A549 (cell line): ENCODE results near the gene REG3G.

Source experiments
- ESRRA ChIP-seq: fragments of 150-350 bp; IDR thresholded peaks from 2 replicates; pipeline ENCODE4 v1.6.1; 2014; ENCODE audit warnings: mild to moderate bottlenecking, low read length, borderline replicate concordance
- HDAC2 ChIP-seq: fragments of 200-600 bp; sonication (generic); IDR thresholded peaks from 2 replicates; pipeline ENCODE4 v1.6.1; 2016
- JUN ChIP-seq, 2 experiments: fragments of >200 bp; sonication (Bioruptor Twin); formaldehyde crosslinking; IDR thresholded peaks; 2 replicates in 1 of 2; 3 replicates in 1 of 2; pipeline ENCODE4 v1.6.1; 2016 to 2017
- MAFK ChIP-seq: fragments of 450-650 bp; IDR thresholded peaks from 2 replicates; pipeline ENCODE4 v1.6.1; 2014; ENCODE audit not compliant: partially characterized antibody
- MYC ChIP-seq: IDR thresholded peaks from 2 replicates; pipeline ENCODE4 v1.6.1; 2012; ENCODE audit warnings: mild to moderate bottlenecking, inconsistent platforms, low read length, improper control_type of control experiment, borderline replicate concordance
- POLR2A ChIP-seq: IDR thresholded peaks from 2 replicates; pipeline ENCODE4 v1.6.1; 2012; ENCODE audit warnings: mild to moderate bottlenecking, low read length
- POLR2AphosphoS2 ChIP-seq: conservative IDR thresholded peaks from 2 replicates; pipeline ENCODE4 v1.6.1; 2012; ENCODE audit warnings: low read length, improper control_type of control experiment, inconsistent platforms
- TF ChIP-seq, protein P1 (sequence below): fragments of >200 bp; sonication (Bioruptor Twin); formaldehyde crosslinking; IDR thresholded peaks from 3 replicates; pipeline ENCODE4 v1.5.1; 2016
- TF ChIP-seq, protein P2 (sequence below): fragments of 250-450 bp; sonication (Bioruptor Pico); IDR thresholded peaks from 2 replicates; pipeline ENCODE4 v1.5.0; 2021; ENCODE audit warnings: mild to moderate bottlenecking, moderate library complexity, borderline replicate concordance
- TF ChIP-seq, protein P3 (sequence below): fragments of 150-350 bp; IDR thresholded peaks from 2 replicates; pipeline ENCODE4 v1.6.1; 2014; ENCODE audit warnings: low read depth, mild to moderate bottlenecking, low read length
- TF ChIP-seq, protein P4 (sequence below): IDR thresholded peaks from 2 replicates; pipeline ENCODE4 v1.6.1; 2012
- TF ChIP-seq, protein P5 (sequence below): IDR thresholded peaks from 2 replicates; pipeline ENCODE4 v1.6.1; 2012; ENCODE audit warnings: low read depth, borderline replicate concordance

DNA sequence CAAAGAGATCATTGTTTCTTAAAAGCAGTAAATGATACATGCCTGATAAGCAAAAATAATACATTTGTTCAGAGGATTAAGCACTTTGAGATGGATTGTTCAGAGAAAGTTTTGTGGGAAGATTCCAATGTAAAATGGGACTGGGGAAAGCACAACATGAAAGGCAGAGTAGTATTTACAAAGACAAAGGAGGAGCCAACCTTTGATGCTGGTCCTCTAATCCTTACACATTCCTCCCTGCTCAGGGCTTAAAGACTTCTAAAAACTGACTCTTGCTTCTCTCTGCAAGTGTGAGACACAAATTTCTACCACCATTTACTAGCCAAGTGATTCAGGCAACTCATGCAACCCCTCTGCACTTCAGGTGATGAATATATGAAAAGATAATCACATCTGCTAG is 47.2 kb upstream of the REG3G start:
- TF ChIP-seq, protein P1, sequence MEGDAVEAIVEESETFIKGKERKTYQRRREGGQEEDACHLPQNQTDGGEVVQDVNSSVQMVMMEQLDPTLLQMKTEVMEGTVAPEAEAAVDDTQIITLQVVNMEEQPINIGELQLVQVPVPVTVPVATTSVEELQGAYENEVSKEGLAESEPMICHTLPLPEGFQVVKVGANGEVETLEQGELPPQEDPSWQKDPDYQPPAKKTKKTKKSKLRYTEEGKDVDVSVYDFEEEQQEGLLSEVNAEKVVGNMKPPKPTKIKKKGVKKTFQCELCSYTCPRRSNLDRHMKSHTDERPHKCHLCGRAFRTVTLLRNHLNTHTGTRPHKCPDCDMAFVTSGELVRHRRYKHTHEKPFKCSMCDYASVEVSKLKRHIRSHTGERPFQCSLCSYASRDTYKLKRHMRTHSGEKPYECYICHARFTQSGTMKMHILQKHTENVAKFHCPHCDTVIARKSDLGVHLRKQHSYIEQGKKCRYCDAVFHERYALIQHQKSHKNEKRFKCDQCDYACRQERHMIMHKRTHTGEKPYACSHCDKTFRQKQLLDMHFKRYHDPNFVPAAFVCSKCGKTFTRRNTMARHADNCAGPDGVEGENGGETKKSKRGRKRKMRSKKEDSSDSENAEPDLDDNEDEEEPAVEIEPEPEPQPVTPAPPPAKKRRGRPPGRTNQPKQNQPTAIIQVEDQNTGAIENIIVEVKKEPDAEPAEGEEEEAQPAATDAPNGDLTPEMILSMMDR, result no peak
- TF ChIP-seq, protein P2, sequence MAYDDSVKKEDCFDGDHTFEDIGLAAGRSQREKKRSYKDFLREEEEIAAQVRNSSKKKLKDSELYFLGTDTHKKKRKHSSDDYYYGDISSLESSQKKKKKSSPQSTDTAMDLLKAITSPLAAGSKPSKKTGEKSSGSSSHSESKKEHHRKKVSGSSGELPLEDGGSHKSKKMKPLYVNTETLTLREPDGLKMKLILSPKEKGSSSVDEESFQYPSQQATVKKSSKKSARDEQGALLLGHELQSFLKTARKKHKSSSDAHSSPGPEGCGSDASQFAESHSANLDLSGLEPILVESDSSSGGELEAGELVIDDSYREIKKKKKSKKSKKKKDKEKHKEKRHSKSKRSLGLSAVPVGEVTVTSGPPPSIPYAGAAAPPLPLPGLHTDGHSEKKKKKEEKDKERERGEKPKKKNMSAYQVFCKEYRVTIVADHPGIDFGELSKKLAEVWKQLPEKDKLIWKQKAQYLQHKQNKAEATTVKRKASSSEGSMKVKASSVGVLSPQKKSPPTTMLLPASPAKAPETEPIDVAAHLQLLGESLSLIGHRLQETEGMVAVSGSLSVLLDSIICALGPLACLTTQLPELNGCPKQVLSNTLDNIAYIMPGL, result no peak
- TF ChIP-seq, protein P3, sequence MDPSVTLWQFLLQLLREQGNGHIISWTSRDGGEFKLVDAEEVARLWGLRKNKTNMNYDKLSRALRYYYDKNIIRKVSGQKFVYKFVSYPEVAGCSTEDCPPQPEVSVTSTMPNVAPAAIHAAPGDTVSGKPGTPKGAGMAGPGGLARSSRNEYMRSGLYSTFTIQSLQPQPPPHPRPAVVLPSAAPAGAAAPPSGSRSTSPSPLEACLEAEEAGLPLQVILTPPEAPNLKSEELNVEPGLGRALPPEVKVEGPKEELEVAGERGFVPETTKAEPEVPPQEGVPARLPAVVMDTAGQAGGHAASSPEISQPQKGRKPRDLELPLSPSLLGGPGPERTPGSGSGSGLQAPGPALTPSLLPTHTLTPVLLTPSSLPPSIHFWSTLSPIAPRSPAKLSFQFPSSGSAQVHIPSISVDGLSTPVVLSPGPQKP, result no peak
- no peak for TF ChIP-seq MYC
- TF ChIP-seq MAFK, result no peak
- TF ChIP-seq POLR2AphosphoS2, result no peak
- no peak for TF ChIP-seq JUN (IDR thresholded peaks at IDR 0.05)
- TF ChIP-seq POLR2A, result no peak
- no peak for TF ChIP-seq HDAC2
- TF ChIP-seq, protein P4, sequence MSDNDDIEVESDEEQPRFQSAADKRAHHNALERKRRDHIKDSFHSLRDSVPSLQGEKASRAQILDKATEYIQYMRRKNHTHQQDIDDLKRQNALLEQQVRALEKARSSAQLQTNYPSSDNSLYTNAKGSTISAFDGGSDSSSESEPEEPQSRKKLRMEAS, result no peak
- no peak for TF ChIP-seq ESRRA
- TF ChIP-seq, protein P5, sequence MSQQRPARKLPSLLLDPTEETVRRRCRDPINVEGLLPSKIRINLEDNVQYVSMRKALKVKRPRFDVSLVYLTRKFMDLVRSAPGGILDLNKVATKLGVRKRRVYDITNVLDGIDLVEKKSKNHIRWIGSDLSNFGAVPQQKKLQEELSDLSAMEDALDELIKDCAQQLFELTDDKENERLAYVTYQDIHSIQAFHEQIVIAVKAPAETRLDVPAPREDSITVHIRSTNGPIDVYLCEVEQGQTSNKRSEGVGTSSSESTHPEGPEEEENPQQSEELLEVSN, result no peak
